Nasal cavity respiratory epithelium epithelial cell of viscerocranial mucosa (primary cell): ENCODE measurements around the gene NUDT13. TPM values are rescaled to one million over a fixed set of nuclear protein-coding genes. Genes with fewer than 3 reads are reported as not detected.

Source experiments
- total RNA-seq: library from RNA; depleted of rRNA; stranded (reverse); fragments of >200 nt; gene quantifications from 2 replicates; pipeline ENCODE4 v1.2.3, GENCODE V29; 2014

The NUDT13 gene
- total RNA-seq: 0.34 and 1.3 TPM in 2 replicates

GRCh38 chr10:73110345-73110849 is at the start of gene NUDT13:
Gene NUDT13 (plus strand): TSS chr10:73110455. CDS start chr10:73114366, 3,911 bp downstream.

GRCh38 chr10:73096449-73097304 is 13.6 kb upstream of the NUDT13 start, which contains the start of gene P4HA1:
Gene P4HA1 (minus strand): TSS chr10:73096866. CDS start chr10:73074883, 21,983 bp downstream.

GRCh38 chr10:73167783-73168464 is 57.7 kb downstream of the NUDT13 start, which contains the start of the genes ECD and FAM149B1:
Gene ECD (minus strand): TSS chr10:73168008. CDS start chr10:73163937, 4,071 bp downstream.
Gene FAM149B1 (plus strand): TSS chr10:73168119. CDS start chr10:73168340, 221 bp downstream.

Other genes starting within 250 kb of the NUDT13 start
- 0.14 TPM in 1 of 2 replicates, not detected in the other for gene OIT3, start 216.7 kb upstream of the NUDT13 start, total RNA-seq
- not detected in 2 replicates for gene PLA2G12B, start 155.6 kb upstream of the NUDT13 start, total RNA-seq
- 57.4 and 234 TPM in 2 replicates for gene P4HA1, start 13.6 kb upstream of the NUDT13 start, total RNA-seq
- gene ECD, start 57.6 kb downstream of the NUDT13 start, total RNA-seq: 21.5 TPM in 2 replicates
- gene FAM149B1, start 57.7 kb downstream of the NUDT13 start, total RNA-seq: 16.4 and 27.1 TPM in 2 replicates
- 28.6 and 30.4 TPM in 2 replicates for gene DNAJC9, start 136.8 kb downstream of the NUDT13 start, total RNA-seq
- 58.2 and 83.7 TPM in 2 replicates for gene MRPS16, start 142.2 kb downstream of the NUDT13 start, total RNA-seq
- gene CFAP70, start 248.4 kb downstream of the NUDT13 start, total RNA-seq: 0.68 and 3.6 TPM in 2 replicates